ENCODE measurements around the gene U2SURP. TPM values are rescaled to one million over a fixed set of nuclear protein-coding genes. Genes with fewer than 3 reads are reported as not detected.
"Not testable (repeated sequence)": the region's sequence is repeated elsewhere in the genome, so short reads cannot be mapped to it uniquely, and the experiment has no call there.

Gene U2SURP
- total RNA-seq, 2 experiments from 2014 or later = 134 to 147 TPM

DNA sequence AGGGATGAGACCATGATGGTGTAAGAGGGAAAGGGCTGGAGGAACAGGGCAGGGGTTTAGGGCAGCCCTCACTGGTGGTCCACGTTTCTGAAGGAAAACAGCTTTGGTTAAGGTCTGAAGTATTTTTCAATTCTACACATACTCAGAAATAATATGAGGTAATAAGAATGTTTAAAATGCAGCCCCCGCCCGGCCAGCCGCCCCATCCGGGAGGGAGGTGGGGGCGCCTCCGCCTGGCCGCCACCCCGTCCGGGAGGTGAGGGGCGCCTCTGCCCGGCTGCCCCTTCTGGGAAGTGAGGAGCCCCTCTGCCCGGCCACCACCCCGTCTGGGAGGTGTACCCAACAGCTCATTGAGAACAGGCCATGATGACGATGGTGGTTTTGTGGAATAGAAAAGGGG lies 72.2 kb downstream of the U2SURP start:
- H3K27ac Mint-ChIP-seq; H3K36me3 Mint-ChIP-seq; DNase-seq; H3K9me3 Mint-ChIP-seq; H3K4me3 Mint-ChIP-seq; ATAC-seq (ENCODE audit: low read depth); H3K4me1 Mint-ChIP-seq; POLR2A ChIA-PET; H3K27me3 Mint-ChIP-seq: not testable (repeated sequence)

DNA sequence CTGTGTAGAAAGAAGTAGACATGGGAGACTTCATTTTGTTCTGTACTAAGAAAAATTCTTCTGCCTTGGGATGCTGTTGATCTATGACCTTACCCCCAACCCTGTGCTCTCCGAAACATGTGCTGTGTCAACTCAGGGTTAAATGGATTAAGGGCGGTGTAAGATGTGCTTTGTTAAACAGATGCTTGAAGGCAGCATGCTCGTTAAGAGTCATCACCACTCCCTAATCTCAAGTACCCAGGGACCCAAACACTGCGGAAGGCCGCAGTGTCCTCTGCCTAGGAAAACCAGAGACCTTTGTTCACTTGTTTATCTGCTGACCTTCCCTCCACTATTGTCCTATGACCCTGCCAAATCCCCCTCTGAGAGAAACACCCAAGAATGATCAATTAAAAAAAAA lies 72.6 kb downstream of the U2SURP start:
- H3K36me3 Mint-ChIP-seq; H3K9me3 Mint-ChIP-seq; H3K4me1 Mint-ChIP-seq; H3K4me3 Mint-ChIP-seq; H3K27ac Mint-ChIP-seq; POLR2A ChIA-PET; DNase-seq; ATAC-seq (ENCODE audit: low read depth); H3K27me3 Mint-ChIP-seq: not testable (repeated sequence)

DNA sequence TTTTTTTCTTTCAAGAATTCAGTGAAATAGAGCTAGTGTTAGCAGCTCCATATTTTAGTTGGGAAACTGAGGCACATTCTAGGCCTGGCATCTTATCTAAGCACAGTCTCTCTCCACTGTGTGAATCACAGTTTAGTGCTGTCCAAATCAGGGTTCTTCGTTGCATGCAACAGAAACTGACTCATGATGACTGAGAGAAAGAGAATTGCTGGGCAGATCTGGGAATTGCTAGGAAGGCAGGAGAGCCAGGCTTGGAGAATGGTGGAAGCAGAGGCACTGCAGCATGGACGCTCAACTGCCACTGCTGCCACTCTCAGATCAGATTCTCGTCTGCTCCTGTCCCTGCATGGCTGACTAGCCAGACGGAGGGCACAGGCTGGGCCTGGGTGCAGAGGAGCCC lies 77.5 kb downstream of the U2SURP start:
- Mint-ChIP-seq H3K27me3 (peaks cover 5% of the 10 kb centered on the region), H3K27ac (no peak overlapping the region), H3K36me3 (no peaks in the 10 kb centered on the region), H3K9me3 (no peaks in the 10 kb centered on the region), H3K4me1 (no peaks in the 10 kb centered on the region), H3K4me3 (no peak overlapping the region)
- DNase-seq (no peak), ATAC-seq (ENCODE audit: low read depth) (no peak)
- POLR2A ChIA-PET = no interaction called here

DNA sequence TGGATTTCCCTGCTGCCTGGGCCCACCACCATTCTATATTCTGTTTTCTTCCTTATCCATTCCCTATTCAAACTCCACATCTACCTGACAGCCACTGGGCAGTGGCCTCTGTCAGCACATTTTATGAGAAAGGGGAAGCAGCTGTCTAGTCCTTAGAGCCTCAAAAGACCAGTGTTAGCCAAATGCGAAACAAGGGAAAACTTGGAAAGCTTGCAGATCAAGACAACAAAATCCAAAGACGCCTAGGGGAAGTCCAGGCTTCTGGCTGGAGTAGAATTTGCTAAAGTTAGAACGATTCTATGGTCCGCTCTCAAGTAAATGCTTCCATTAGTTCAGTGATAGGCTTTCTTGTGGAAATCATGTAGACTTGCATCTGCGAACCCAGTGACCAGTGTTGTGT lies 78.8 kb downstream of the U2SURP start:
- DNase-seq = no peak
- Mint-ChIP-seq H3K4me1 (no peaks in the 10 kb centered on the region), H3K27me3 (peaks cover 5% of the 10 kb centered on the region), H3K27ac (no peak overlapping the region), H3K9me3 (peaks cover 2% of the 10 kb centered on the region), H3K4me3 (no peak overlapping the region), H3K36me3 (no peaks in the 10 kb centered on the region)
- POLR2A ChIA-PET = no interaction called here
- ATAC-seq (ENCODE audit: low read depth) = no peak

DNA sequence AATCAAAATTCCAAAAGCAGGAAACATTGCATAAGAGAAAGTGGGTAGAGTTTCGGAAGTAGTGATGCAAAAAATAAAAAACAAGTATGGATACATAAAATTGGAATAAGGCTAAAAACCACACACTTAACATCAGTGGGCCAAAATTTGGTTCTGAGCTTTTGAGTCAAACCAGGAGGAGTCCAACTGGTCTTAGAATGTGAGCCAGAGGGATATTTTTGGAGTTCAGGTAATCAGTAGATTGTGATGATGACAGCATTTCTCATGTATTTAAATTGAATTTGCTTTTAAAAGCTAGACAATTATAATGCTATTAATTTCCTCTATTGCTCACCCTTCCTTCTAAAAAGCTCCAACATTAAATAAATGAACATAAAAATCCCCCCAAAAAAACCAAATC lies 80.0 kb downstream of the U2SURP start:
- Mint-ChIP-seq H3K36me3 (no peaks in the 10 kb centered on the region), H3K4me1 (no peaks in the 10 kb centered on the region), H3K9me3 (peaks cover 2% of the 10 kb centered on the region), H3K4me3 (no peak overlapping the region), H3K27ac (no peak overlapping the region), H3K27me3 (peaks cover 5% of the 10 kb centered on the region)
- POLR2A ChIA-PET = no interaction called here
- ATAC-seq (ENCODE audit: low read depth) (no peak), DNase-seq (no peak)

DNA sequence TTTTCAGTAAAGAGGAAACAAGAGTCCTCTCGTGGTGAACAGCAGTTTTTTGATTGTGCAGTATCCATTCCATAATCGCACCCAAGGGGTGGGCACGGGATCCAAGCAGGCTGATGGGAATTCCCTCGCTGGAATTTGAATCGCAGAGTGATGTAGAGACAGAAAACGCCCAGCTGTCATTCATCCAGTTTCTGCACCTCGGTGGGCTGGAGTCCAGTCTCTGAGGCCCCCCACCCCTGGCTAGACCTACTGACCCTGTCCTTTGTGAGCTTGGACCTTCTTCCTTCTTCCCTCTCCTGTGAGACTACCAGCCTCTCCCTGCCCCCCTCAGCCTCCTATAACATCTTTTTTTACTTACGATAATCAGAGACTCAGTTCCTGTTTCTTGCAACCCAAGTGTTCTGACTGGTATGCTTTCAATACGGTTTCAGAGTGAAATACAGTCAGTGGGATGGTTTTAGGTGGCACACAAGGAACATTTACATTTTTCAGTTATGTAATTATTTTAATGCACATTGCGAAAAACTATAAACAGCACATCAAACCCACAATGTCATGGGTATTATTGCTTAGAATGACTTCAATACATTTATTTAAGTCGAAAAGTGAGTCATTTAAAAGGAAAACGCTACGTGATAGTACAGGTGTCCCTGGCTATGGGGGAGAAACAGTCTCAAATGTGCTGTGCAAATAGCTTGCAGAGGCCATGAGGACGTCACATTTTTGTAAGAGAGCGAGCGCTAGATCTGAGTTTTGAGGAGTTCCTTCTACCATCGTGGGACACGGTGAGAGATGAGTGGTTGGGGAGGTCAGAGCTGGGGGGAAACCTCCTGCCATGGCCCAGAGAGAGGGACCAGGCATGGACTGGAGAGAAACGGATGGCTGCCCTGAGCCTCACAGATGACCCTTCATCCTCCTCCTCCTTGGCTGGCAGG lies 80.7 kb downstream of the U2SURP start:
- no peaks in the 10 kb centered on the region for H3K4me1 Mint-ChIP-seq
- H3K27me3 Mint-ChIP-seq = peaks cover 5% of the 10 kb centered on the region
- H3K4me3 Mint-ChIP-seq = no peak overlapping the region
- no peaks in the 10 kb centered on the region for H3K36me3 Mint-ChIP-seq
- ATAC-seq (ENCODE audit: low read depth) (no peak), DNase-seq (no peak)
- no peak overlapping the region for H3K27ac Mint-ChIP-seq
- peaks cover 2% of the 10 kb centered on the region for H3K9me3 Mint-ChIP-seq
- POLR2A ChIA-PET = no interaction called here

DNA sequence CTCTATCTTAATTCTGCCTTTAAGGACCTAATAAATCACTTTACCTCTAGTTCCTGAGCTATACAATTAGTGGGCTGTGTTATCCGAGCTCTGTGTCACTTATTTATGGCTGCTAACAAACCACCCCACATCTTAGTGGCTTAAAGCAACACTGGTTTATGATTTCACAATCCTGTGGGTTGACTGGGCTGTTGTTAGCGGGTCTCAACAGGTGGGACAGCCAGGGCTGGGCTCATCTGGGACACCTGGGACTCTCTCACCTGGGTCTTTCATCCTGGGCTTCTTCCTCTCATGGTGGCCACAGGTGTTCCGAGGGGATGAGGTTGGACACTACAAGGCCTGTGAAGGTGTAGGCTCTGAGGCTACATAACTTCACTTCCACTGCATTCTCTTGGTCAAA lies 82.4 kb downstream of the U2SURP start:
- ATAC-seq (ENCODE audit: low read depth) (no peak), DNase-seq (no peak)
- Mint-ChIP-seq H3K27me3 (peaks cover 5% of the 10 kb centered on the region), H3K4me3 (no peak overlapping the region), H3K4me1 (no peaks in the 10 kb centered on the region), H3K27ac (no peak overlapping the region), H3K9me3 (peaks cover 2% of the 10 kb centered on the region), H3K36me3 (no peaks in the 10 kb centered on the region)
- POLR2A ChIA-PET = interaction anchor here (1.1 kb wide), 1 partner anchor 12 kb away, joined by 3 read pairs; no protein-coding TSS in a partner anchor

DNA sequence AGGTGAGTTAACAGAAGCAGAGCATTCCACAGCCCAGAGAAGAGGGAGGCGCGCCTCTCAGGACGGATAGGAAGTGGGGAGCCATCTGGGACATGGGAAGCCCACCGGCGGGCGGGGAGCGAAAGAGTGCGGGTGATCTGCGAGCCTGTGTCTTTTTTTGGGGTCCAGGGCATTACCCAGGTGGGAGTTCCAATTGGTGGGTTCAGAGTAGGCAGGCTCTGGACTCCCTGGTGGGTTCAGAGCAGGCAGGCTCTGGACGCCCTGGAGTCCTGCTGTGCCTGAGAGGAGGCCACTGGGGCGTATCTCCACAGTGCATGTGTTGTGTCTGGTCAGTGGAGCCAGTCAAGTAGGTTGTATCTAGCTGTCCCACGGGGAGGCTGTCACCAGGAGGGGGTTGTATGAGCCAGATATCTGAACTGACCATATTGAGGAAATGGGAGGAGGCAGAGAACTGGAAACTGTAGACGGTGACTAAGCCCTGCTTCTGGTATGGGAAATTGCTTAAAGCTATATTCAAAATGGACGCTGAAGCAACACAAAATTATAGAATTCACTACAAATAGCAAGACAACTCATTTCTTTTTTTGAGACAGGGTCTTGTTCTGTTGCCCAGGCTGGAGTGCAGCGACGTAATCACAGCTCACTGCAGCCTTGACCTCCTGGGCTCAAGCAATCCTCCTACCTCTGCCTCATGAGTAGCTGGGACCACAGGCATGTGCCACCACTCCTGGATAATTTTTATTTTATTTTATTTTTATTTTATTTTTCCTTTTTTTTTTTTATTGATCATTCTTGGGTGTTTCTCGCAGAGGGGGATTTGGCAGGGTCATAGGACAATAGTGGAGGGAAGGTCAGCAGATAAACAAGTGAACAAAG lies 83.7 kb downstream of the U2SURP start:
- no peaks in the 10 kb centered on the region for H3K36me3 Mint-ChIP-seq
- peaks cover 2% of the 10 kb centered on the region for H3K9me3 Mint-ChIP-seq
- H3K27ac Mint-ChIP-seq = no peak overlapping the region
- H3K4me3 Mint-ChIP-seq = no peak overlapping the region
- peaks cover 5% of the 10 kb centered on the region for H3K27me3 Mint-ChIP-seq
- no peaks in the 10 kb centered on the region for H3K4me1 Mint-ChIP-seq
- ATAC-seq (ENCODE audit: low read depth) (no peak), DNase-seq (no peak)
- POLR2A ChIA-PET = interaction anchor here (1.1 kb wide), 1 partner anchor 11 kb away, joined by 3 read pairs; no protein-coding TSS in a partner anchor

DNA sequence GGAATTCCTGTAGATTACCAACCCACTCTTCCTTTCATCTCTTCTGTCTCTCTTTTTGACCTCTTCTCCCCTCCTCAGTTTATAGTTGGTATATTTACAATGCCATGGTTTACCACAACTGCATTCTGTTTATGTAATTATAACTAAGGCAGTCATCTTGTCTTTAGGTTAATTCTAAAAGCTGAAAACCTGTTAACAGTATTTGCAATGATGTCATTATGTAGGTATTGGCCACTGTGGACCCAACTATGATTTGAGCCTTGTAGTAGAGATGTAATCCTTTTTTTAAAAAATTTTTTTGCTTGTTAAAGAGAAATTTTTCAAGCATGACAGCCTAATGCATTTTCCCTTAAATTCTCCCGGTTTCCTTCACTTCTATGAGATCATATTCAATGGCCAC lies 87.5 kb downstream of the U2SURP start:
- no peak for DNase-seq
- no peaks in the 10 kb centered on the region for H3K4me1 Mint-ChIP-seq
- no peak for ATAC-seq (ENCODE audit: low read depth)
- POLR2A ChIA-PET = no interaction called here
- no peak overlapping the region for H3K4me3 Mint-ChIP-seq
- no peaks in the 10 kb centered on the region for H3K36me3 Mint-ChIP-seq
- no peaks in the 10 kb centered on the region for H3K27me3 Mint-ChIP-seq
- peaks cover 2% of the 10 kb centered on the region for H3K9me3 Mint-ChIP-seq
- H3K27ac Mint-ChIP-seq = no peak overlapping the region

DNA sequence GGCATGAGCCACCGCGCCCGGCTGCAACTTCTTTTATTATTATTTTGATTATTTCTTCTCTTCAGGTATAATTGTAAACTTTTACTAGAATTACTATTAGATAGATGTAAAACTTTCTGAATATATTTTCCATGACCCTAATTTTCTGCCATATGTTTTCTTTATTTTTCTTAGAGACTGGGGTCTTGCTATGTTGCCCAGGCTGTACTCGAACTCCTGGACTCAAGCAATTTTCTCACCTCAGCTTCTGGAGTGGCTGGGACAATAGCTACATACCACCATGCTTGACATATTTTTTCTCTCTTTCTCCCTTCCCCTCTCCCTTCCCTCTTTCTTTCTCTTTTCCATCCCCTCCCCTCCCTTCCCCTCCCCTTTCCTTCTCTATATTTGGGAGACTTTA lies 88.6 kb downstream of the U2SURP start:
- ATAC-seq (ENCODE audit: low read depth) = no peak
- H3K4me1 Mint-ChIP-seq = no peaks in the 10 kb centered on the region
- POLR2A ChIA-PET = no interaction called here
- H3K4me3 Mint-ChIP-seq = no peak overlapping the region
- H3K36me3 Mint-ChIP-seq = no peaks in the 10 kb centered on the region
- no peaks in the 10 kb centered on the region for H3K27me3 Mint-ChIP-seq
- H3K9me3 Mint-ChIP-seq = peaks cover 1% of the 10 kb centered on the region
- DNase-seq = no peak
- no peak overlapping the region for H3K27ac Mint-ChIP-seq

DNA sequence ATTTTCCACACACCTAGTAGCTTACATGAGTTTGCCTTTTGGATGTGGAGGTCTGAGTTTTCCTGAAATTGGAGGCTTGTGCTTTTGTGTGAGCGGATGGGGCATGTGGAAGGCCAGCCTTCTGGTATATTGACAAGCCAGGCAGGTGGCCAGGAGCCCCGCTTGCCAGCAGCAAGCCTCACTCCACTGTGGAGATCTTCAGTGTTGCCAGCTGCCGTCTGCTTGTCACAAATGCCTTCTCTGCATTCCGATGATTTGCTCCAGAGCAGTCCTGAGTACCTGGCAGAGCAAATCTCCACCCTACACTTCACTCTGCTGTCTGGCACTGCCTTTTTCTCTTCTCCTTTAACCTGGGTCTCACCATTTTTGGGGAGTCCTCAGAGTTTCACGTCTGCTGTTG lies 89.1 kb downstream of the U2SURP start:
- H3K4me1 Mint-ChIP-seq = no peaks in the 10 kb centered on the region
- no peak for DNase-seq
- POLR2A ChIA-PET = no interaction called here
- H3K9me3 Mint-ChIP-seq = no peaks in the 10 kb centered on the region
- ATAC-seq (ENCODE audit: low read depth) = no peak
- H3K4me3 Mint-ChIP-seq = no peak overlapping the region
- no peaks in the 10 kb centered on the region for H3K27me3 Mint-ChIP-seq
- H3K27ac Mint-ChIP-seq = no peak overlapping the region
- no peaks in the 10 kb centered on the region for H3K36me3 Mint-ChIP-seq

DNA sequence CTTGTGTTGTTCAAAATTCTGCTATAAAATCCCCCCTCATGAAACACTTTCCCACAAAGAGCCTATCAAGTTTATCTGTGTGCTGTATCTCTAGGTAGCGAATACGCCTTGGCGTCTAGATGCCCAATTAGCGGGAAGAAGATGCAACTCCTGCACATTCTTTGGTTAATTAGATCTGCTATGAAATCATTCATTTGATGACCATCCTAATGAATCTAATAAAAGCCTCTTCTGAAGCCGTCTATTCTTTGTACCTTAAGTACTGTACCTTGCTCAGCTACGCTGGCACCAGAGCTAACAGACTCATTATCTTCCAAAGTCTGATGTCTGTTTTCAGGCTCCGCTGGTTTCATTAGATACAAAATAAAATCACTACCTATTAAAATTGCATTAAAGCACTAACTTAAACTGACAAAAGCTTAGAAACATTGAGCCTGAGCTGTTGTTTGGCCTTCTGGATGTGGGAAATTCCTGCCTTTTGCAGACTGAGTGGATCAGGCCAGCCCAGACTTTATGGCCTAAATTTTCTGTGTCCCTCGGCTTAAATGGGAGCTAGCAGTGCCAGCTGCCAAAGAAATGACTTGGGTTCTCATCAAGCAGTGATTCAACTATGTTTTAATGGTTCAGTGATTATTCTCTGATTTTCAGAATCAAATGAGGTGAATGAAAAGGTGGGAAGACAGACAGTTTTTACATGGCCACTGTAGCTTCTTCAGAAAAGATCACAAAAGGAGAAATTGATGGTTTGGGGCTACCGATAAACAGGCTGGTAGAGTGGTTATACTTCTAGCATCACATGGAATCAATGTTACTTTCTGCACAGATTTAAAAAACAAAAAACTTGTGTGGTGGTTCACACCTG lies 89.8 kb downstream of the U2SURP start:
- Mint-ChIP-seq H3K27ac (no peak overlapping the region), H3K4me1 (no peaks in the 10 kb centered on the region), H3K27me3 (no peaks in the 10 kb centered on the region), H3K36me3 (no peaks in the 10 kb centered on the region), H3K4me3 (no peak overlapping the region), H3K9me3 (no peaks in the 10 kb centered on the region)
- ATAC-seq (ENCODE audit: low read depth) = no peak
- POLR2A ChIA-PET = no interaction called here
- no peak for DNase-seq

DNA sequence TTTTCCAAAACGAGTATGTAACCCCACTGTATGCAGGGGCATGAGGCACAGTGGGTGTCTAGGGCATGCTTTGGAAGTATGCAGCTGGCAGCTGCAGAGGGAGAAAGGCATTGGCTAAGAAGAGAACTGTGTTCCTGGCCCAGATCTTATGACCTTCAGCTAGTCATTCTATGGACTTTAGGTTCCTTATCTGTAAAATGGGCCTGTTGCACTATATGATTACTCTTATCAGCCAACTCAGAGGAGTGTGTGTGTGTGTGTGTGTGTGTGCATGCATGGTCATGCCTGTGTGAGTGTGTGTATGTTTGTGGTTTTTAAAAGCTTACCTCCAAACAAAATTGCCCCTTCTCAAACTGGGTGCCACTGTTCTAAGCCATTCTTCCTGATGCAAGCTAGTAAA lies 90.8 kb downstream of the U2SURP start:
- Mint-ChIP-seq H3K36me3 (no peaks in the 10 kb centered on the region), H3K4me1 (no peaks in the 10 kb centered on the region), H3K9me3 (no peaks in the 10 kb centered on the region), H3K4me3 (no peak overlapping the region), H3K27me3 (no peaks in the 10 kb centered on the region), H3K27ac (no peak overlapping the region)
- POLR2A ChIA-PET = no interaction called here
- DNase-seq = no peak
- no peak for ATAC-seq (ENCODE audit: low read depth)
